ENCODE measurements around the gene CASQ1. TPM values are rescaled to one million over a fixed set of nuclear protein-coding genes. Genes with fewer than 3 reads are reported as not detected.

The CASQ1 gene
- total and polyA plus RNA-seq, 2 donors (not counting 3 experiments of a cell fraction or from before 2014, with no cell fraction given) = not detected

DNA sequence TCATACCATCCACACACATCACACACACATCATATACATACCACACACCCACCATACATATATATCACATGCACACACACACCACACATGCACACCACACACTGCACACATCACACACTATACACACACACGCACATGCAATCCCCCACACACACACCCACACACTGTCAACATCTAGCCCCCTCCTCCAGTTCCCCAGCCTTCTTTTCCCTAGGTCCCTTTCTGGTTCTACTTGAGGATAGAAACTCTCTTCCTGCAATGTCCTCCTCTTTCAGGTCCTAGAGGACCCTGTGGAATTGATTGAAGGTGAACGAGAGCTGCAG is 4.3 kb downstream of the CASQ1 start:
- Histone ChIP-seq H3K79me2 (ENCODE audit: control insufficient read depth, insufficient read depth, low read length) (no peaks in the 10 kb centered on the region), H2AFZ (ENCODE audit: low read depth, low read length) (no peak overlapping the region), H3K9me3 (replicated peaks; ENCODE audit: control insufficient read depth, insufficient read depth, low read length) (no peaks in the 10 kb centered on the region), H3K9me1 (replicated peaks; ENCODE audit: control insufficient read depth, extremely low read depth, insufficient read depth, low read length) (no peaks in the 10 kb centered on the region), H3K4me3 (replicated peaks in 1 of 3; ENCODE audit: insufficient read depth in 1 of 3, low read depth in 1 of 3, low read length in 3 of 3) (no peak overlapping the region), H3K4me1 (ENCODE audit: control insufficient read depth, extremely low read depth, insufficient read depth, low read length) (peaks cover 2% of the 10 kb centered on the region), H3K9ac (replicated peaks; ENCODE audit: extremely low read depth, insufficient read depth, low read length) (no peak overlapping the region), H3K27ac (ENCODE audit: insufficient read depth, low read depth, low read length) (no peak overlapping the region), H3K4me2 (ENCODE audit: insufficient read depth, low read length) (no peak overlapping the region), H3K36me3 (ENCODE audit: control insufficient read depth in 2 of 2, extremely low read depth in 1 of 2, insufficient read depth in 2 of 2, low read length in 2 of 2) (no peaks in the 10 kb centered on the region), H4K20me1 (replicated peaks; ENCODE audit: control insufficient read depth, extremely low read depth, insufficient read depth, low read length) (no peaks in the 10 kb centered on the region), H3K27me3 (ENCODE audit: control insufficient read depth in 2 of 2, insufficient read depth in 2 of 2, low read length in 2 of 2) (peaks cover 0 to 3% of the 10 kb centered on the region in 2 experiments)
- dilution Hi-C loops (cut with MboI; ENCODE audit: extremely low pct_ligation_motif_present, low sequenced_read_pairs) (no loop called here), intact Hi-C loops (cut with micrococcal nuclease) (no loop called here)
- POLR2A ChIA-PET = no interaction called here
- TF ChIP-seq MYC (IDR thresholded peaks at IDR 0.05; ENCODE audit: low read depth, low read length) (no peak), FOS (IDR thresholded peaks at IDR 0.05; ENCODE audit: borderline replicate concordance, insufficient read depth, low read length) (no peak), POLR2AphosphoS5 (IDR thresholded peaks at IDR 0.05; ENCODE audit: insufficient read depth, low read depth, low read length) (no peak), GATA2 (IDR thresholded peaks at IDR 0.05; ENCODE audit: insufficient read depth, insufficient read length, low read depth, low read length) (no peak), EZH2 (IDR thresholded peaks at IDR 0.05; ENCODE audit: borderline replicate concordance, low read depth, low read length, severe bottlenecking) (no peak), JUN (IDR thresholded peaks at IDR 0.05; ENCODE audit: borderline replicate concordance, insufficient read depth, insufficient read length, low read depth) (no peak)
- TF ChIP-seq, protein P1, sequence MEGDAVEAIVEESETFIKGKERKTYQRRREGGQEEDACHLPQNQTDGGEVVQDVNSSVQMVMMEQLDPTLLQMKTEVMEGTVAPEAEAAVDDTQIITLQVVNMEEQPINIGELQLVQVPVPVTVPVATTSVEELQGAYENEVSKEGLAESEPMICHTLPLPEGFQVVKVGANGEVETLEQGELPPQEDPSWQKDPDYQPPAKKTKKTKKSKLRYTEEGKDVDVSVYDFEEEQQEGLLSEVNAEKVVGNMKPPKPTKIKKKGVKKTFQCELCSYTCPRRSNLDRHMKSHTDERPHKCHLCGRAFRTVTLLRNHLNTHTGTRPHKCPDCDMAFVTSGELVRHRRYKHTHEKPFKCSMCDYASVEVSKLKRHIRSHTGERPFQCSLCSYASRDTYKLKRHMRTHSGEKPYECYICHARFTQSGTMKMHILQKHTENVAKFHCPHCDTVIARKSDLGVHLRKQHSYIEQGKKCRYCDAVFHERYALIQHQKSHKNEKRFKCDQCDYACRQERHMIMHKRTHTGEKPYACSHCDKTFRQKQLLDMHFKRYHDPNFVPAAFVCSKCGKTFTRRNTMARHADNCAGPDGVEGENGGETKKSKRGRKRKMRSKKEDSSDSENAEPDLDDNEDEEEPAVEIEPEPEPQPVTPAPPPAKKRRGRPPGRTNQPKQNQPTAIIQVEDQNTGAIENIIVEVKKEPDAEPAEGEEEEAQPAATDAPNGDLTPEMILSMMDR (IDR thresholded peaks at IDR 0.05; ENCODE audit: extremely low read depth in 1 of 2, insufficient read depth in 1 of 2, low read depth in 1 of 2, low read length in 2 of 2) = no peak
- TF ChIP-seq, protein P2, sequence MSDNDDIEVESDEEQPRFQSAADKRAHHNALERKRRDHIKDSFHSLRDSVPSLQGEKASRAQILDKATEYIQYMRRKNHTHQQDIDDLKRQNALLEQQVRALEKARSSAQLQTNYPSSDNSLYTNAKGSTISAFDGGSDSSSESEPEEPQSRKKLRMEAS (IDR thresholded peaks at IDR 0.05; ENCODE audit: insufficient read depth, insufficient read length) = no peak
- no TSS peak for BruUV-seq (replicated peaks)
- FAIRE-seq = no peak
- DNase-seq (ENCODE audit: low read depth, low spot score) = no peak
- CTCF ChIA-PET = interaction anchor here (4.8 to 5.0 kb wide), 2 partner anchors 25 to 97 kb away, joined by 26 to 34 read pairs; no protein-coding TSS in a partner anchor
